NCI-H146 treated with DMSO at 0.1 percent for 48 hours (cell line): Measurements from ENCODE around the gene MRPL14.
"Not testable (repeated sequence)": the region's sequence is repeated elsewhere in the genome, so short reads cannot be mapped to it uniquely, and the experiment has no call there.

ENCODE experiments used
- DNase-seq: peaks from one replicate; lab custom pipeline; 2025; ENCODE audit not compliant: unreplicated experiment; lab: John Stamatoyannopoulos, UW

Gene MRPL14

GRCh38 chr6:44102527-44102926, 24.7 kb downstream of the MRPL14 start:
- no peak for DNase-seq

- DNase-seq: no peak
Observed at GRCh38 chr6:44101832-44102231, 25.4 kb downstream of the MRPL14 start.

GRCh38 chr6:44100088-44100550, 27.1 kb downstream of the MRPL14 start:
- no peak for DNase-seq

GRCh38 chr6:44099192-44099591, 28.1 kb downstream of the MRPL14 start:
- no peak for DNase-seq

GRCh38 chr6:44097782-44098317, 29.4 kb downstream of the MRPL14 start:
- no peak for DNase-seq

GRCh38 chr6:44096612-44097011, 30.6 kb downstream of the MRPL14 start:
- peak; percentile 59 for DNase-seq

- DNase-seq: not testable (repeated sequence)
Observed at GRCh38 chr6:44095243-44095623, 32.0 kb downstream of the MRPL14 start.

DNA sequence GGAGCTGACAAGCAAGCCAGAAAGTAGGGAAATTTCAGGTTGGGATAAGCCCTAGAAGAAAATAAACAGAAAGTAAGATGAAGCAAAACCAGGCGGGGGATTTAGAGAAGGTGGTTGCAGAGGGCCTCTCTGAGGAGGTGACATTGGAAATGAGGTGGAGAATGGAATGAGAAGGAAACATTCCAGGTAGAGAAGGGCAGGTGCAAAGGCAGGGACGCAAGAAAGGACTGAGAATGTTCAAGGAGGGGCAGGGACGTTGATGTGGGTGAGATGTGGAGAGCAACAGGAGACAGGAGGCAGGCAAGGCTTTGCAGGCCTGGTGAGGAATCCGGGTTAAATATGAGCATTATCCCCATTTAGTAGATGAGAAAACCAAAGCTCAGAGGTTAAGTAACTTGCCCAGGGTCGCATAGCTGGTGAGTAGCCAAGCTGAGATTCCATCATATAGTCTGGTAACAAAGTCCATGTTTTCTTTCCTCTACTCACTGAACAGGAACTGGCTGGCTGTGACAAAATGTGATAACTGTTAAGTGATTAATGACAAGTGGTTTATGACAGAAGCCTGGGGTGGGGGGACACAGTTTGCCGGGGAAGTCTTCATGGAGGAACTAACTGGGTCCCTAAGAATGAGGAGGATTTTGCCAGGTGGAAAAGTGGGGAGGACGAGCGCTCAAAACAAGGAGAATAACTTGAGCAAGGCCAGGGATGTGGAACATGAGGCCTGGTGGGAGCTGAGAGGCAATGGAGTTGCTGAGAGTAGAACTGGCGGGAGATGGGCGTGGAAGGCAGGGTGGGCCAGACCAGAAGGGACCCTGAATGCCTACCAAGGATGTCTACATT, 32.6 kb downstream of the MRPL14 start:
- no peak for DNase-seq

- no peak for DNase-seq
Observed at GRCh38 chr6:44093750-44094402, 33.4 kb downstream of the MRPL14 start.

GRCh38 chr6:44093066-44093465, 34.2 kb downstream of the MRPL14 start:
- no peak for DNase-seq

- no peak for DNase-seq
Observed at GRCh38 chr6:44091981-44092884, 35.0 kb downstream of the MRPL14 start.

GRCh38 chr6:44091356-44091755, 35.9 kb downstream of the MRPL14 start:
- not testable (repeated sequence) for DNase-seq

- no peak for DNase-seq
Observed at GRCh38 chr6:44090465-44090864, 36.8 kb downstream of the MRPL14 start.

- DNase-seq: no peak
Observed at GRCh38 chr6:44088827-44089590, 38.2 kb downstream of the MRPL14 start.

- no peak for DNase-seq
Observed at GRCh38 chr6:44087623-44088022, 39.6 kb downstream of the MRPL14 start.

GRCh38 chr6:44086931-44087574, 40.2 kb downstream of the MRPL14 start:
- no peak for DNase-seq

DNA sequence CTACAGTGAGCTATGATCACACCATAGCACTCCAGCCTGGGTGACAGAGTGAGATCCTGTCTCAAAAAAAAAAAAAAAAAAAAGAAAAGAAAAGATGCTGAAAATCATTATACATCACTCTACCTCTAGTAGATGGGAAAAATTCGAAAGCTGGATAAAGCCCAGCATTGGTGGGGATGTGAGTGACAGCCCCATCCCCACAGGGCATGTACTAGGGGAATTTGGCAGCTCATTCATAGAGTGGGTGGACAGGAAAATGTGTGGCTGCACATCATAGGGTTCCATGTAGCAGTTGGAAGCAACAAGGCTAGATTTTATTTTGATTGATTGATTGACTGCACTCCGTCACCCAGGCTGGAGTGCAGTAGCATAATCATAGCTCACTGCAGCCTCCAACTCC, 42.0 kb downstream of the MRPL14 start:
- DNase-seq: no peak

DNA sequence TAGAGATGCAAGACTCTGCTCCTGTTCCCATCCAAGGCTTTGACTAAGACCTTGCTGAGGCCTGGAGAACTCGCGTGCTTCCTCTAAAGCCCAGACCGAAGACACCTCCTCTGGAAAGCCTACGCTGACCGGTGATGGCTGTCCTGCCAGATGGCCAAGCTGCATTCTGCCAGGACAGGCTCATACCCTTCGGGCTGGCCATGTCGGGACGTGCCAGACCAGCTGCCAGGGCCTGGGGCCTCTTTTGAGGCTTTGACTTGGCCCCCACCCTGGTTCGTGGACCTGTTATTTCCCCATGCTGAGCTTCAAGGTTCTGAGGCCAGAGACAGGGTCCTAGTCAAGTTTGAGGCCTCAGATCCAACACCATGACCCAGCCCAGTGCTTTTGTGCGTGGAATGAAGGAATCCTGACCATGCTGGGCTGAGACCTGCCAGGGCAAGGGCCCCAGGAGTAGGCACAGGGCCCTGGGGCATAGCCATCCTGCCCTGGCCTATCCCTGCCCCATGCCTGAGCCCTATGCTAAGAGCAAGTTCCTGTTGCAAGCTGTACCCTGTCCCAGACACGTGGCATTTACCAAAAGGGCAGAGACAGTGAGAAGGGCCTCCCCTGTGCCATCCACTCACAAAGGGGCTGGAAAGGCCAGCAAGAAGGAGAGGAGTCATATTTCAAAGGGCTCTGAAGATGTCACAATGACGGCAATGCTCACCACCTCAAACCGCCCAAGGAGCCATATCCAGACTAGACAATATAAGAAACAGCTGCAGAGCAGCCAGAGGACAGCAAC, 42.8 kb downstream of the MRPL14 start:
- no peak for DNase-seq

DNA sequence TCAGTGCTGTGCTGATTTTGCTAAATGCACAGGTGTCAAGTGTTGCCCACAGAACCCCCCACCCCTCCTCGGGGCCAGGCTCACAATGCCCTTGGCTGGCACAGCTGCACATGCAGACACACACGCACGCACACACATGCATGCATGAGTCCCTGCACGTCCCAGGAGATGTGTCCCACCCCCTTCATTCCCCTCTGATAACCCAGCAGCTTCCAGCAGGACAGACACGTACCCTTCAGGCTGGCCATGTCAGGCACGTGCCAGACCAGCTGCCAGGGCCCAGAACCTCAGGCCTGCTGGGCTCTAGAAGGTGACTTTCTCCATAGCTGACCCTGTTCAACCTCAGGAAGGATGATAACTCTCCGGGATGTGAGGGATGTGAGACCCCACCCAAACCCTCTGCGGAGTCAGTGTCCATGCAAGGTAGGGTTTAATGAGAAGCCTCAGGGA, 44.4 kb downstream of the MRPL14 start:
- no peak for DNase-seq
